H7 (cell line): ENCODE measurements around the gene SART1. TPM values are rescaled to one million over a fixed set of nuclear protein-coding genes. Genes with fewer than 3 reads are reported as not detected.

Source experiments
- DNase-seq: peaks from one replicate; pipeline ENCODE4 v3.0.0; 2012
- H3K27me3 ChIP-seq: 2 replicates; pipeline ENCODE4 v1.6.0; 2011; ENCODE audit warnings: mild to moderate bottlenecking, low read length; ENCODE audit not compliant: control insufficient read depth, insufficient read depth
- H3K36me3 ChIP-seq: replicated peaks from 2 replicates; pipeline ENCODE4 v1.5.1; 2011; ENCODE audit warnings: low read length; ENCODE audit not compliant: control insufficient read depth, insufficient read depth
- H3K4me3 ChIP-seq: 2 replicates; pipeline ENCODE4 v1.5.1; 2011; ENCODE audit warnings: low read depth, mild to moderate bottlenecking, control low read depth, low read length, moderate library complexity; ENCODE audit not compliant: insufficient read depth
- total RNA-seq: library from RNA; depleted of rRNA; stranded (reverse); fragments of >200 nt; shearing (Covaris generic); gene quantifications from 2 replicates; pipeline ENCODE4 v1.2.3, GENCODE V29; 2014

SART1 gene
- total RNA-seq, 1 experiment from 2014 or later, result 34.6 TPM

DNA sequence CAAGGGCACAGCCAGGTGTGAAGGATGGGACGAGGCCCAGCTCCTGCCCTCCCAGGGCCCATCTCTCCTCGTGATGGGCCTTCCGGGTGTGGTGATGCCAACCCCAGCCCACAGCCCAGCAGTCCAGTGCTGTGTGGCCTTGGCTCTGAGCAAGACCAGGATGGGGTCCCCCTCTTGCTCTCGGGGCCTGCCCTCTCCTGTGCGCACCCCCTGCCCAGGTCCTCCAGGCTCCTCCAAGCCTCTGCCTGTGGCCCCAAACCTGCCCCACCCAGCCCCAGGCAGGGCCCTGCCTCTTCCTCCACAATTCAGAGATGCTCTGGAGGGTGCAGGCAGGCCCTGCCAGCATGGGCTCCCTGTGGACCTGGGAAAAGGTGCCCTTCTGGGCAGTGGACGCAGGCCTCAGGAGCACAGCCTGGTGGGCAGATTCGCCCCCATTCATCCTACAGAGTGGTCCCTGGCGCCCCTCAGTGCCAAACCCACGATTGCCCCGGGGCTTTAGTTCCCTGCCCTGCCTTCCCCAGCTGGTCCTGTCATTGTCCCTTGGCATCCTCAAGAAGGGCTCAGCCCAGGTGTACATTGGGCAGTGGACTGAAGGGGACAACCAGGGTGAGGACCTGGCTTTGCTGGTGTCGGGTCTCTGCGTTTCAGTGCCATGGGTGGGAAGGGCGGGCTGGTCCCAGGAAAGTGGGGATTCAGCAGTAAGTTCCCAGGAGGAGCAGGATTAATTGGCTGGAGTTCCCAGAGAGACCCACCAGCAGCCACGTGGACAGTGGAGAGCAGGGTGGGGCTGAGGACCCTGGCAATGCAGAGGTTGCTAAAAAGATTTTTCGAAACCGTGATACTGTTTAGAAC is 20.7 kb downstream of the SART1 start:
- no peaks in the 10 kb centered on the region for H3K27me3 ChIP-seq
- DNase-seq, result peak; percentile 56
- peaks cover 4% of the 10 kb centered on the region for H3K36me3 ChIP-seq
- H3K4me3 ChIP-seq, result no peak overlapping the region

DNA sequence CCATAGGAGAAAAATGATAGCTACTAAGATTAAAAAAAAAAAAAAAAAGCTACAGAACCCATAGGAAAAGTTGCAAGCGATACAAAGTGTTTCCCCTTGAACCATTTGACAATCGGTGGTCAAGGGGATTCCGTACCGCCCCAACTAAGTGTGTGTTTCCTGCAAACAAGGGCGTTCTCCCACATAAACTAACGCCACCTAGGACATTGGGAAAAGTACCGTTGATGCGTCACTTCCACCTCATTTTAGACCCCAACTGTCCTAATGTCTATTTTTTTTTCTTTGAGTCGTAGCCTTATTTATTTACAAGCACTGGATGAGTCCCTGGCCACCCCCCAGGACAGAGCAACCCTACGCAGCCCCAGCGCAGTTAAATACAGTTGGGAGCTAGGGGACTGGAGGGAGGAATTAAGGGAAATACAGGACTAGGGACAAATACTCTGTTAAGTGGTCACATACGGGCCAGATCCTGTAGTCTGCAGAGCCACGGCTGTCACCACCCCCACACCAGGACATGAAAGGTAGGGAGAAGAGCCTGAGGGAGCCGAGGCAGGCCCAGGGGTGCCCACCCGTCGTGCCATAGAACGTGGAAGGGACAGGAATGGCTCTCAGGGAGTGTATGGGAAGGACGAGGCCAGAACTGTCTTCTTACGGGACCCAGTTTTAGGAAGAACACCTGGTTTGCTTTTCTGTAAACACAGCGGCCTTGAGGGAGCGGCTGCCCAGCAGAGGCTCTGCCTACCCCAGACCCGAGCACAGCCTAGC is 21.5 kb downstream of the SART1 start:
- Histone ChIP-seq H3K36me3 (0 out of 2 replicates have a peak, but pooled peaks cover 1% of the 10 kb centered on the region), H3K4me3 (no peak overlapping the region), H3K27me3 (no peaks in the 10 kb centered on the region)
- peak; percentile 42 for DNase-seq

DNA sequence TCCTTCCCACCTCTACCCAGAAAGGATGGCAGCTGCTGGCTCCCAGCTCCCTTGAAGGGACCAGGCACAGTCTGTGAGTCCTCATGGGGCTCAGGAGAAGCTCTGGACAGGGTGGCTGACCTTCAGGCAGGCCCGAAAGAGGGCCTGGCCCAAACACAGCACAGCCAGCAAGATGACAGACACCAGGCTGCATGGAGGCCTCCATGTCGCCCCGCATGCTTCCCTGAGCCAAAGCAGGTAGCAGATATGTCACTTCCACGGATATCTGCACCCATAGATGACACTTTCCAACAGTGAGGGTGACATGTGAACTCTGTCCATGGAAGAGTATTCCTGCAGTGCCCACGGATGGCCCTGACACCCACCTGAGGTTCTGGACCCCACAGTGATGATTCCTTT is 22.1 kb downstream of the SART1 start:
- H3K27me3 ChIP-seq, result no peaks in the 10 kb centered on the region
- DNase-seq, result no peak
- 0 out of 2 replicates have a peak, but pooled peaks cover 1% of the 10 kb centered on the region for H3K36me3 ChIP-seq
- no peak overlapping the region for H3K4me3 ChIP-seq

DNA sequence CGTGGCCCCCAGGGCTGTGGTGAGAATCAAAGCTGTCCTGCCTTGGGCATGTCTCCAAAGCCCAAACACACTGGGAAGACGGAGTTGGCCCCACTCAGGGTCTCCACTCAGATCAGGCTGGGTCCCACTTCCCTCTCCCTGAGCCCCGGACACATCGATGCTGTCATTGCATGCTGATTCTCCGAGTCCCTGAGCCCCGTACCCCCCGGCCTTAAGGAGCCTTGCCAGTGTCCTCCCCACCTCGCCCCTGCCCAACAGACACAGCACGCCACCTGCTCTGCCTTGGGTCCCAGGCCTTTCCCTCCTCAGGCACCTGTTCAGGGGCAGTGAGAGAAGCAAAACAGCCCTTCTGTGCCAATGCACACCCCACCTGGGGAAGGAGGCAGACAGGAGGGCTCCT is 25.8 kb downstream of the SART1 start:
- Histone ChIP-seq H3K36me3 (no peaks in the 10 kb centered on the region), H3K4me3 (no peak overlapping the region)
- no peak for DNase-seq

DNA sequence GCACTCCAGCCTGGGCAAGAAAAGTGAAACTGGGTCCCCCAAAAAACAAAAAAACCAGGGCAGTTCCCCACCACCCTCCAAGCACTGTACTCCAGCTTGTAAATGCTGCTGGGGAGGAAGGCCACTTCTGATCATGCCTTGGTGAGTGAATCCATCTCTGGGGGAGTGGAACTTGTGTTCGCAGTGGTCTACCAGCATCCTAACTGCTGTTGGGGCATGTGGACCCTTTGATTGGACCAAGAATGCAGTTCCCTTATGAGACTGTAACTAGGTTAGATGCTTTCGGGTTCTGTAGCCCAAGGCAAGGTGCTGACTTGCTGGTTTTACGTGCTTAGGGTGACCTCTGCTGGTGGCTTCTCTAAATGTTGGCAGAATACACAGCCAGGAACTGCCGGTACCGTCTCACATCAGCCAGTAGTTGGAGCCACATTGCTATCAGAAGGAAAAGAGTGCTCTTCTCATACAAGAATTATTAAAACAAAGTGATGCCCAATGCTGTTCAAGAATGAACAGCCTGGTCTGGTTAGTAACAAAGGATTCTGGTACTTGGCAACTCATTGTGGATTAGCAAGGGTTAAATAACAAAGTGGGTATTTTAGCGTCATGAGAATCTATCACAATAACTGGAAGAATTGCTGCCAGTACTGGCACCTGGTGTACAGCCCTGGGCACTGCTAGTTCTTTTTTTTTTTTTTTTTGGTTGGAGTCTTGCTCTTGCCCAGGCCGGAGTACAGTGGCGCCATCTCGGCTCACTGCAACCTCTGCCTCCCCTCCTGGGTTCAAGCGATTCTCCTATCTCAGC is 27.5 kb downstream of the SART1 start:
- peak; percentile 93 for DNase-seq
- Histone ChIP-seq H3K27me3 (no peaks in the 10 kb centered on the region), H3K4me3 (no peak overlapping the region), H3K36me3 (no peaks in the 10 kb centered on the region)

More for the DNA sequence above, 25.8 kb downstream of the SART1 start:
- H3K27me3 ChIP-seq, result no peaks in the 10 kb centered on the region

DNA sequence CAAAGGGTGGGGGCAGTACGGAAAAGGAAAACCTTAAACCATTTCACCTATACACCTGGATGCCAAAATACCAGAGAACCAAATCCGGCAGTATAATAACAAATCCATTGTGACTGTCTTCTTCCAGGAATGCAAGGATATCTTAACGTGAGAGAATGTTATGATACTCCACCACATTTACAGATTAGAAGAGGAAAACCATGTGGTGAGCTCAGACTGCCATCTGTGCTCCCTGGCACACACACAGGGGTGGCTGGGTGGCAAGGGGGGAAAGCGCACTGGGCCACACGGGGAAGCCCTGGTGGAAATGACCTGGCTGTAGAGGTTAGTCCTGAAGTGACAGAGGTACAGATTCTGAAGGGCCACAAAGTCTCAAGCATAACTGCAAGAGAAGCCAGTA is 30.5 kb downstream of the SART1 start:
- Histone ChIP-seq H3K27me3 (no peaks in the 10 kb centered on the region), H3K36me3 (no peaks in the 10 kb centered on the region), H3K4me3 (no peak overlapping the region)
- DNase-seq, result no peak

DNA sequence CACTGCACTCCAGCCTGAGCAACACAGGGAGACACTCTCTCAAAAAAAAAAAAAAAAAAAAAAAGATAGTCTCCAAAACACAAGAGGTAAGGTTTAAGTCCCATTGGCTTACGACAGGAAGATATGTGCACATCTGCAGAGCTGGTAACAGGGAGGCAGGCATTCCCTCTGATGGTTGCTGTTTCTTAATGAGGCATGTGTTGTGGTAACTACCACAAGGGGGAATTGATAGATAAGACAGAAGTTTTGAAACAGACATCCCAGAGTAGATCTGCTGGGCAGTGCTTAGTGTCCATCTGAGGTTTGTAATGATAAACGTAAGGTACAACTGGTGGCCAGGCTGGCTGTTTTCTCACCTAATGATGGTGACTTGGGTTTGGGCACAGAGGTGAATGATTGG is 35.8 kb downstream of the SART1 start:
- no peaks in the 10 kb centered on the region for H3K27me3 ChIP-seq
- DNase-seq, result no peak
- no peak overlapping the region for H3K4me3 ChIP-seq
- peaks cover 27% of the 10 kb centered on the region for H3K36me3 ChIP-seq

DNA sequence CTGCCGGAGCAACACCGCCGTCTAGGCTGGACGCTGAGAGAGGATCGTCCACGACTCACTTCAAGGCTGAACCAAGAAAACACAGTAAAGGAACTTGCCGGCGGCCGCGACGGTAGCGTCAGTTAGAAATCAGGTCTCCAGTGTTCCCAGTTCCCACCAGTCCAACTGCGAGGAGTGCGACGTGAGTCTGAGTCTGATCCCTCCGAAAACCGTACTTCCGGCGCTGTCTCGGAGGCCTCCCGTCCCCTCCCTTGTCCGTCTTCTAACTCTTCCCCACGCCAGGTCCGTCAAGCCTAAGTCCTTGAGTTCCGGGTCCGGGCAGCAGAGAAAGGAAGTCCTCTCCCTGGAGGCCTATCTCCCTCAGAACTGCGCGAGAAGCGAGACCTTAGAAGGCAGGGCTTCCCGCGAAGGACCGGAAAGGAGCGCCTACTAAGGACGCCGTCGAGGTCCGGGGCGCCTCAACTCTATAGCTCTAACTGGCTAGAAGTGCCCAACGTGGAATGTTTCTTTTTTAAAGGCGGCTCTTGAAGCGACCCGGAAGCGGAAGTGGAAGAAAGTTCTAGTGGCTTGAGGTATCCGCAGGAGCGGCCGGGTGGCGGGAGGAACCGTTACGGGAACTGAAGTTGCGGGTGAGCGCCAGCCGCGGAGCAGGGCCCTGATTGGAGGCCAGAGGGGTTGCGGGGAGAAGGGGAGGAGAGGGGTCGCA is 40.6 kb downstream of the SART1 start, which contains the start of the genes BANF1 and EIF1AD:
Gene BANF1, plus strand, starts transcription at position 562 of the 706 bp plus-strand sequence. CDS start 748 bp downstream, outside the sequence.
Gene EIF1AD, minus strand, starts transcription at position 216 of the 706 bp plus-strand sequence. CDS start 1,768 bp downstream, outside the sequence.
- H3K36me3 ChIP-seq, result peaks cover 37% of the 10 kb centered on the region
- H3K4me3 ChIP-seq, result peak within 1 kb of the TSS; percentile 69

DNA sequence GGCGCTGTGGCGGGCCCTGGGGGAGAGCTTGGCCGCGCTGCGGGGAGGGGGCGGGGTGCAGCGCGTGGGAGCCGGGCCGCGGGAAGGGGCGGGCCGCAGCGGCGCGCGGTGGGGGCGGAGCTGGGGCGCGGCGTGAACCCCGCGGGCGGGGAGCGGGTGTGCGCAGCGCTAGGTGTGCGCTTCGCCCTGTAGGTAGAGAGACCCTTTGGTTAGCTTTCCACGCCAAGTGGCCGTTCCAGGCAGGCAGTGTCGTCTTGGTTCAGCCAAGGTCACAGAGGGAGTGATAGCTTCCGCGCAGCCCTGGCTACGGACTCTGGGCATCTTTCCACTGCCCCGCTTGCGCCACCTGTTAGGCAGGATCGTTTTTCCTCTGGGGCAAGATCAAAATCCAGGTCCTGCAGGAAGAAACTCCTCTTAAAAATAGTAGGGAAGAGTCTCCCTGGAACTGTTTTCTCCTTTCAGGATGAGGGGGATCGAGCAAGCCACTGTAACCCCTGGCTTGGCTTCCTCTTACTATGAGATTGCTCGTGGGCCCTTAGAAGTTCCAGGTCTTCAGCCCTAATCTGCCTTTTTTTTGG is 41.2 kb downstream of the SART1 start:
- no peaks in the 10 kb centered on the region for H3K27me3 ChIP-seq
- peak overlapping the region; percentile 69 for H3K4me3 ChIP-seq
- peaks cover 32% of the 10 kb centered on the region for H3K36me3 ChIP-seq
- no peak for DNase-seq

More for the DNA sequence above, 40.6 kb downstream of the SART1 start, which contains the start of the genes BANF1 and EIF1AD:
- DNase-seq, result peak; percentile 95
- H3K27me3 ChIP-seq, result no peaks in the 10 kb centered on the region

DNA sequence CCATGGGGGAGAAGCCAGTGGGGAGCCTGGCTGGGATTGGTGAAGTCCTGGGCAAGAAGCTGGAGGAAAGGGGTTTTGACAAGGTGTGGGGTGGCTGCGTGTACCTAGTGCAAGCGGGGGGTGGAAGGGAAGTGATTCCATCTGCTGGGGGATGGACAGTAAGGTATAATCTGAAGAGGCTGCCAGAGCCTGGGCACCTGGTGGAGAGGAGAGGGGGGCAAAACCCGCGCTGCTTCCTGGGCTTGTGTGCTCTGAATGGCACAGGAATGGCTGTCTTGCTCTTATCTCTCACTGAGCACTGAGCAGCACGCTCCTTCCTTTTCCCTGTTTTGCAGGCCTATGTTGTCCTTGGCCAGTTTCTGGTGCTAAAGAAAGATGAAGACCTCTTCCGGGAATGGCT is 41.8 kb downstream of the SART1 start:
- peak; percentile 36 for DNase-seq
- H3K27me3 ChIP-seq, result no peaks in the 10 kb centered on the region
- peak overlapping the region; percentile 69 for H3K4me3 ChIP-seq
- peaks cover 28% of the 10 kb centered on the region for H3K36me3 ChIP-seq

DNA sequence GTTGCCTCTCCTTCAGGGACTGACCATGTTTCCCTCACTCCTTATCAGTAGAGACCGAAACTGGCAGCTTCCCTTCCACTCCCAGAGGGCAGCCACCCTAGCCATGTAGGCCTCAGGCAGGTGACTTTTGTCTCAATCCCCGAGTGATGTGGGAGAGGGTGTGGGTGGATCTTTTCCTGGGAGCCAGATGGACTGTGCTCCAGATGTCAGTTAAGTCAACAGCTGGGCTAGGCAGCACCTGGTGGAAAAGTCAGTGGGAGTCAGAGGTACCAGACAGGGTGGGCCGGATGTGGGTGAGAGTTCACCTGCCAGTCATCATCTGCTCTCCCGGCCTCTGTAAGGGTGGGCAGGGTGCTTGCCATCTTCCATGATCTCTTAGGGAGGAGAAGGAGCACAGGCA is 42.7 kb downstream of the SART1 start:
- peaks cover 21% of the 10 kb centered on the region for H3K36me3 ChIP-seq
- no peak overlapping the region for H3K4me3 ChIP-seq
- DNase-seq, result no peak
- H3K27me3 ChIP-seq, result no peaks in the 10 kb centered on the region

DNA sequence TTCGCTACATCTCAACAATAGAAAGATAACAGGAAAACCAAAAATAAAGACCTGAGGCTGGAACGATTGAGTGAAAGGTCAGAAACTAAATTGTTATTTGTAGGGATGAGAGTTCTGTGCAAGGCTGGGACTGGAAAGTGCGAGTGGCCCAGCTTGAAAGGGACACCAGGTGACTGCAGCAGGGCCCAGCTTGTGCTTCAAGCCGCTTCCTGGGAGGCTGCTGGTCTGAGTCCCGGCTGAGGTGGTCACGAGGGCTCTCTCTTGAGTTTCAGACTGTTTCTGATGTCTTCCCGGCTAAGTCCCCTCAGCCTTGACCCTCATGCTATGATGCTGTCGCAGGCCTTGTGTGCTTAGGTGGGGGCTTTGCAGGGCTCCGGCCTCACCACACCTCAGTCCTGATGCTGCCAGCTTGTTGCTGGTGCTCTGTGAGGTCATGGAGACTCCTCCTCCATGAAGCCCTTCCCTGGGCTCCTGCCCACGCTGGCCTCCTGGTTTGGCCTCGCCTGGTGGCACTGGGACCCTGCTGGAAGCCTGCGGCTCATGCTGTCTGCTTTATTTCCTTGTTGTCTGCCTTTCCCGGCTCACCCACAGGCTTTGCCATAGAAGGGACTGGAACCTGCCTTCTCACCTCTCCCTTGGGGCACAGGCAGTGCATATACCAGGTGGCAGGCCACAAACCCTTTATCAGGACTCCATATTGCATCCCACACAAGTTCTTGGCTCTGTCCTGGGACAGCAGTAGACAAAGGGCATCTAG is 44.8 kb downstream of the SART1 start:
- Histone ChIP-seq H3K36me3 (peaks cover 10% of the 10 kb centered on the region), H3K4me3 (no peak overlapping the region), H3K27me3 (no peaks in the 10 kb centered on the region)
- peak; percentile 49 for DNase-seq

DNA sequence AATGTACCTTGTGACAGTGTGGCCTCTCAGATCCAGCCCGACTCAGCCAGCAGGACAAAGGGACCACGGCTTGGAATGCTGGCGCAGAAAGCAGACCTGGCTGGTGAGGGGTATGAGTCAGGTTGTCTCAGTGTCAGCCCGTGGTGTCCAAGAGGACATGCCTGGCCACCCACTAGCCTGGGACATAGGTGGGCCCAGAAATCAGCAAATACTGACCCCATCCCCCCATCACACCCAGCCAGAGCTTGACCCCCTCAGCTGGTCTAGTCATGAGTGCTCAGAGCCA is 45.3 kb downstream of the SART1 start:
- no peak for DNase-seq
- Histone ChIP-seq H3K36me3 (peaks cover 10% of the 10 kb centered on the region), H3K4me3 (no peak overlapping the region), H3K27me3 (no peaks in the 10 kb centered on the region; the same call in 1 of the 2 replicates)
